Choroid plexus epithelial cell (primary cell): ENCODE data around the gene LDB1.

Experiments used
- DNase-seq: peaks from one replicate; pipeline ENCODE4 v3.0.0-alpha.2; 2010; ENCODE audit warnings: low read depth
- H3K4me3 ChIP-seq: 2 replicates; pipeline ENCODE4 v1.5.1; 2011; ENCODE audit warnings: low read depth, mild to moderate bottlenecking, control low read depth, low read length, moderate library complexity
- TF ChIP-seq, protein P1 (sequence below): conservative IDR thresholded peaks from 2 replicates; pipeline ENCODE4 v1.5.1; 2011; ENCODE audit warnings: low read depth, mild to moderate bottlenecking, control low read depth, inconsistent platforms, low read length, moderate library complexity

LDB1 gene

DNA sequence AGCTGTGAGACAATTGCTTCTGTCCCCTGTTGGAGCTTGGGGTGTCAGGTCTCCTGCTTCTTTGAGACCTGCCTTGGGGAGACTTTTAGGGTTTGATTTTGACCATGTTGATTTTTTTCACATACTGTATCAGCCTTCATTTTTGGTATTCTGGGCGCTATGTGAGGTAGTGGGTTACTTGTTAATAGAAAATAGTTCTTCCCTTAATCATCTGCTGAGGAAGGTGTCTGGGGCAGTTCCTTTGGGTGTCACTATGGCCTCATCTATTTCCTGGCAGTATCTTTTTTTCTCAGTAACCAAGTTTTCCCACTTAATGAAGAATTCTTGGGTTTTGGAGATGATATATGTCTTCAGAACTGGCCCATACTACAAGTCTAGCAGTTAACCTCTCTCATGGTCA, 27.4 kb upstream of the LDB1 start:
- no peak overlapping the region for H3K4me3 ChIP-seq

DNA sequence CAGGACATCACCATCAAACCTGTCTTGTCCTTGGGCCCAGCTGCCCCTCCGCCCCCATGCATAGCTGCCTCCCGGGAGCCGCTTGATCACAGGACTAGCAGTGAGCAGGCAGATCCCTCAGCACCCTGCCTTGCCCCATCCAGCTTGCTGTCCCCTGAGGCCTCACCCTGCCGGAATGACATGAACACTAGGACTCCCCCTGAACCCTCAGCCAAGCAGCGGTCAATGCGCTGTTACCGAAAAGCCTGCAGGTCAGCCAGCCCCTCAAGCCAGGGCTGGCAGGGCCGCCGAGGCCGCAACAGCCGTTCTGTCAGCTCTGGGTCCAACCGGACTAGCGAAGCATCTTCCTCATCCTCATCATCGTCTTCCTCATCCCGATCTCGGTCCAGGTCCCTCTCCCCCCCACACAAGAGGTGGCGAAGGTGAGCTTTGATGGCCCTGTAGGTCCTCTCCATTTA, 26.8 kb upstream of the LDB1 start:
- H3K4me3 ChIP-seq = no peak overlapping the region
- no peak for DNase-seq
- TF ChIP-seq, protein P1, sequence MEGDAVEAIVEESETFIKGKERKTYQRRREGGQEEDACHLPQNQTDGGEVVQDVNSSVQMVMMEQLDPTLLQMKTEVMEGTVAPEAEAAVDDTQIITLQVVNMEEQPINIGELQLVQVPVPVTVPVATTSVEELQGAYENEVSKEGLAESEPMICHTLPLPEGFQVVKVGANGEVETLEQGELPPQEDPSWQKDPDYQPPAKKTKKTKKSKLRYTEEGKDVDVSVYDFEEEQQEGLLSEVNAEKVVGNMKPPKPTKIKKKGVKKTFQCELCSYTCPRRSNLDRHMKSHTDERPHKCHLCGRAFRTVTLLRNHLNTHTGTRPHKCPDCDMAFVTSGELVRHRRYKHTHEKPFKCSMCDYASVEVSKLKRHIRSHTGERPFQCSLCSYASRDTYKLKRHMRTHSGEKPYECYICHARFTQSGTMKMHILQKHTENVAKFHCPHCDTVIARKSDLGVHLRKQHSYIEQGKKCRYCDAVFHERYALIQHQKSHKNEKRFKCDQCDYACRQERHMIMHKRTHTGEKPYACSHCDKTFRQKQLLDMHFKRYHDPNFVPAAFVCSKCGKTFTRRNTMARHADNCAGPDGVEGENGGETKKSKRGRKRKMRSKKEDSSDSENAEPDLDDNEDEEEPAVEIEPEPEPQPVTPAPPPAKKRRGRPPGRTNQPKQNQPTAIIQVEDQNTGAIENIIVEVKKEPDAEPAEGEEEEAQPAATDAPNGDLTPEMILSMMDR = no peak

More for the DNA sequence above, 27.4 kb upstream of the LDB1 start:
- TF ChIP-seq, protein P1 = no peak
- no peak for DNase-seq

DNA sequence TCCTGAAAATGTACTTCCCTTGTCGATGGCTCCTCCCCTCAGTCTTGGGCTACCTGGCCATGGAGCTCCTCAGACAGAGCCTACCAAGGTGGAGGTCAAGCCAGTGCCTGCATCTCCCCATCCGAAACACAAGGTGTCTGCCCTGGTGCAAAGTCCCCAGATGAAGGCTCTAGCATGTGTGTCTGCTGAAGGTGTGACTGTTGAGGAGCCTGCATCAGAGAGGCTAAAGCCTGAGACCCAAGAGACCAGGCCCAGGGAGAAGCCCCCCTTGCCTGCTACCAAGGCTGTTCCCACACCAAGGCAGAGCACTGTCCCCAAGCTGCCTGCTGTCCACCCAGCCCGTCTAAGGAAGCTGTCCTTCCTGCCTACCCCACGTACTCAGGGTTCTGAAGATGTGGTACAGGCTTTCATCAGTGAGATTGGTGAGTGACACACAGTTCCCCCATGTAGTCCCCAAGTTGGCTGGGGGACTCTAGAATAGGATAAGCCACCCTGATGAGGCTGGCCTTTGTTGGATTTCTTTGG, 21.5 kb upstream of the LDB1 start:
- H3K4me3 ChIP-seq = no peak overlapping the region
- no peak for DNase-seq
- TF ChIP-seq, protein P1 = no peak

DNA sequence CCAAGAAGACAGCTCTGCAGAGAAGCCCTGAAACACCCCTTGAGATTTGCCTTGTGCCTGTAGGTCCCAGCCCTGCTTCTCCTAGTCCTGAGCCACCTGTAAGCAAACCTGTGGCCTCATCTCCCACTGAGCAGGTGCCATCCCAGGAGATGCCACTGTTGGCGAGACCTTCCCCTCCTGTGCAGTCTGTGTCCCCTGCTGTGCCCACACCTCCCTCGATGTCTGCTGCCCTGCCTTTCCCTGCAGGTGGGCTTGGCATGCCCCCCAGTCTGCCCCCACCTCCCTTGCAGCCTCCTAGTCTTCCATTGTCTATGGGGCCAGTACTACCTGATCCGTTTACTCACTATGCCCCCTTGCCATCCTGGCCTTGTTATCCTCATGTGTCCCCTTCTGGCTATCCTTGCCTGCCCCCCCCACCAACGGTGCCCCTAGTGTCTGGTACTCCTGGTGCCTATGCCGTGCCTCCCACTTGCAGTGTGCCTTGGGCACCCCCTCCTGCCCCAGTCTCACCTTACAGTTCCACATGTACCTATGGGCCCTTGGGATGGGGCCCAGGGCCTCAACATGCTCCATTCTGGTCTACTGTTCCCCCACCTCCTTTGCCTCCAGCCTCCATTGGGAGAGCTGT, 20.9 kb upstream of the LDB1 start:
- no peak for DNase-seq
- TF ChIP-seq, protein P1 = no peak
- H3K4me3 ChIP-seq = no peak overlapping the region

DNA sequence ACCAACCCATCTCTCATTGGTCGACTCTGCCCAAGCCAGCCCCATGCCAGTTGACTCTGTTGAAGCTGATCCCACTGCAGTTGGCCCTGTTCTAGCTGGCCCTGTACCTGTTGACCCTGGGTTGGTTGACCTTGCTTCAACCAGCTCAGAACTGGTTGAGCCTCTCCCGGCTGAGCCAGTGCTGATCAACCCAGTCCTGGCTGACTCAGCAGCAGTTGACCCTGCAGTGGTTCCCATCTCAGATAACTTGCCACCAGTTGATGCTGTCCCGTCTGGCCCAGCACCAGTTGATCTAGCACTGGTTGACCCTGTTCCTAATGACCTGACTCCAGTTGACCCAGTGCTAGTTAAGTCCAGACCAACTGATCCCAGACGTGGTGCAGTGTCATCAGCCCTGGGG, 20.1 kb upstream of the LDB1 start:
- no peak for DNase-seq
- H3K4me3 ChIP-seq = no peak overlapping the region
- TF ChIP-seq, protein P1 = no peak

DNA sequence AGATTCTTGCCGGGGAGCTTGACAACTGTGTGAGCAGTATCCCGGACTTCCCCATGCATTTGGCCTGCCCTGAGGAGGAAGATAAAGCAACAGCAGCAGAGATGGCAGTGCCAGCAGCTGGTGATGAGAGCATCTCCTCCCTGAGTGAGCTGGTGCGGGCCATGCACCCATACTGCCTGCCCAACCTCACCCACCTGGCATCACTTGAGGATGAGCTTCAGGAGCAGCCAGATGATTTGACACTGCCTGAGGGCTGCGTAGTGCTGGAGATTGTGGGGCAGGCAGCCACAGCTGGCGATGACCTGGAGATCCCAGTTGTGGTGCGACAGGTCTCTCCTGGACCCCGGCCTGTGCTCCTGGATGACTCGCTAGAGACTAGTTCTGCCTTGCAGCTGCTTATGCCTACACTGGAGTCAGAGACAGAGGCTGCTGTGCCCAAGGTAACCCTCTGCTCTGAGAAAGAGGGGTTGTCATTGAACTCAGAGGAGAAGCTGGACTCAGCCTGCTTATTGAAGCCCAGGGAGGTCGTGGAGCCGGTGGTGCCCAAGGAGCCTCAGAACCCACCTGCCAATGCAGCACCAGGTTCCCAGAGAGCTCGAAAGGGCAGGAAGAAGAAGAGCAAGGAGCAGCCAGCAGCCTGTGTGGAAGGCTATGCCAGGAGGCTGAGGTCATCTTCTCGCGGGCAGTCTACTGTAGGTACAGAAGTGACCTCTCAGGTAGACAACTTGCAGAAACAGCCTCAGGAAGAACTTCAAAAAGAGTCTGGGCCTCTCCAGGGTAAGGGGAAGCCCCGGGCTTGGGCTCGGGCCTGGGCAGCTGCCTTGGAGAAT, 19.3 kb upstream of the LDB1 start:
- no peak for DNase-seq
- no peak overlapping the region for H3K4me3 ChIP-seq
- TF ChIP-seq, protein P1 = no peak
